IMR-90 (cell line): Measurements from ENCODE around the gene KCNMA1. TPM values are rescaled to one million over a fixed set of nuclear protein-coding genes. Genes with fewer than 3 reads are reported as not detected.
A peak's percentile ranks its signal among the peaks of the same experiment; 100 is the strongest.

Experiments
- ATAC-seq: fragments of 200-7000 bp; cut with Tn5 transposase; 2 replicates; pipeline ENCODE4 v1.9.1; 2020; ENCODE audit warnings: low read depth, mild to moderate bottlenecking, moderate library complexity
- BruUV-seq: library from RNA; stranded (reverse); fragments of 400-500 nt; replicated peaks from 2 replicates; lab custom pipeline; 2021; lab: Mats Ljungman, UMichigan
- CTCF ChIA-PET: fragments of 300-600 bp; formaldehyde crosslinking; extraction: SDS; loops from one replicate; lab custom pipeline; 2021; ENCODE audit warnings: antibody characterized with exemption; lab: Yijun Ruan, JAX
- POLR2A ChIA-PET: fragments of 300-600 bp; sonication (Branson Sonifier 250); formaldehyde crosslinking; loops from one replicate; lab custom pipeline; 2022; ENCODE audit warnings: antibody characterized with exemption; ENCODE audit not compliant: unreplicated experiment; lab: Charles Lee
- DNase-seq: peaks from one replicate; pipeline ENCODE4 v3.0.0; 2013
- H2AFZ ChIP-seq: replicated peaks from 2 replicates; pipeline ENCODE3; 2013; ENCODE audit warnings: low read length, mild to moderate bottlenecking; ENCODE audit not compliant: poor library complexity
- H2AK5ac ChIP-seq: 2 replicates; pipeline ENCODE4 v1.6.1; 2013; ENCODE audit warnings: low read depth, low read length, inconsistent platforms
- H2AK9ac ChIP-seq: replicated peaks from 2 replicates; pipeline ENCODE3; 2013; ENCODE audit warnings: mild to moderate bottlenecking, low read depth, low read length, moderate library complexity; ENCODE audit not compliant: poor library complexity
- H2BK120ac ChIP-seq: 2 replicates; pipeline ENCODE4 v1.6.1; 2013; ENCODE audit warnings: low read depth, low read length, inconsistent platforms
- H2BK15ac ChIP-seq: 3 replicates; pipeline ENCODE4 v1.6.1; 2013; ENCODE audit warnings: low read depth, low read length, inconsistent platforms
- H2BK20ac ChIP-seq: 2 replicates; pipeline ENCODE4 v1.6.1; 2013; ENCODE audit warnings: low read depth, mild to moderate bottlenecking, inconsistent platforms, low read length, moderate library complexity
- H2BK5ac ChIP-seq: 2 replicates; pipeline ENCODE4 v1.6.1; 2013; ENCODE audit warnings: mild to moderate bottlenecking, low read depth, low read length, inconsistent platforms; ENCODE audit not compliant: poor library complexity, severe bottlenecking
- H3K14ac ChIP-seq: replicated peaks from 2 replicates; pipeline ENCODE4 v1.6.1; 2013; ENCODE audit warnings: low read depth, low read length, inconsistent platforms
- H3K18ac ChIP-seq: 2 replicates; pipeline ENCODE4 v1.6.1; 2013; ENCODE audit warnings: low read depth, low read length, control low read depth
- H3K23ac ChIP-seq: 2 replicates; pipeline ENCODE4 v1.6.1; 2013; ENCODE audit warnings: low read depth, low read length, inconsistent platforms
- H3K27ac ChIP-seq: 2 replicates; pipeline ENCODE4 v1.5.1; 2013; ENCODE audit warnings: mild to moderate bottlenecking, control low read depth, low read length; ENCODE audit not compliant: insufficient read depth
- H3K27me3 ChIP-seq: 2 replicates; pipeline ENCODE4 v1.6.1; 2013; ENCODE audit warnings: low read length; ENCODE audit not compliant: control insufficient read depth, insufficient read depth
- H3K36me3 ChIP-seq: 2 replicates; pipeline ENCODE4 v1.6.1; 2013; ENCODE audit warnings: low read length, mixed read lengths; ENCODE audit not compliant: control insufficient read depth, insufficient read depth
- H3K4ac ChIP-seq: 2 replicates; pipeline ENCODE4 v1.6.1; 2013; ENCODE audit warnings: low read depth, low read length, inconsistent platforms
- H3K4me1 ChIP-seq: 2 replicates; pipeline ENCODE4 v1.6.1; 2013; ENCODE audit warnings: low read length, mixed read lengths; ENCODE audit not compliant: control insufficient read depth, insufficient read depth
- H3K4me2 ChIP-seq: 2 replicates; pipeline ENCODE4 v1.6.1; 2013; ENCODE audit warnings: low read depth, mild to moderate bottlenecking, control low read depth, low read length, moderate library complexity
- H3K4me3 ChIP-seq: 2 replicates; pipeline ENCODE4 v1.5.1; 2013; ENCODE audit warnings: low read depth, mild to moderate bottlenecking, control low read depth, low read length, moderate library complexity; ENCODE audit not compliant: insufficient read depth
- H3K56ac ChIP-seq: 2 replicates; pipeline ENCODE4 v1.6.1; 2013; ENCODE audit warnings: low read length, inconsistent platforms; ENCODE audit not compliant: insufficient read depth; ENCODE audit errors: extremely low read depth
- H3K79me1 ChIP-seq, 2 experiments: 2 replicates each; pipeline ENCODE4 v1.6.1; 2013; ENCODE audit warnings: low read length in 2 of 2, inconsistent platforms in 1 of 2, low read depth in 1 of 2
- H3K9ac ChIP-seq: 2 replicates; pipeline ENCODE4 v1.6.1; 2013; ENCODE audit warnings: low read depth, low read length, control low read depth
- H3K9me1 ChIP-seq: 2 replicates; pipeline ENCODE4 v1.6.1; 2013; ENCODE audit warnings: low read length, inconsistent platforms; ENCODE audit not compliant: insufficient read depth
- H3K9me3 ChIP-seq: 2 replicates; pipeline ENCODE4 v1.6.1; 2013; ENCODE audit warnings: low read length; ENCODE audit not compliant: control insufficient read depth, insufficient read depth
- H4K20me1 ChIP-seq: 2 replicates; pipeline ENCODE4 v1.6.1; 2013; ENCODE audit warnings: low read length, inconsistent platforms; ENCODE audit not compliant: insufficient read depth
- H4K5ac ChIP-seq: 2 replicates; pipeline ENCODE4 v1.6.1; 2013; ENCODE audit warnings: mild to moderate bottlenecking, low read depth, low read length, control low read depth
- H4K8ac ChIP-seq, 2 experiments: 2 replicates each; pipeline ENCODE4 v1.6.1; 2013; ENCODE audit warnings: low read depth in 2 of 2, low read length in 2 of 2, control low read depth in 1 of 2, inconsistent platforms in 1 of 2
- H4K91ac ChIP-seq: 2 replicates; pipeline ENCODE4 v1.6.1; 2013; ENCODE audit warnings: low read depth, low read length, inconsistent platforms; ENCODE audit not compliant: insufficient read depth
- BHLHE40 ChIP-seq: fragments of 150-350 bp; IDR thresholded peaks from 2 replicates; pipeline ENCODE4 v1.6.1; 2016; ENCODE audit warnings: mild to moderate bottlenecking, low read depth, low read length
- CEBPB ChIP-seq: IDR thresholded peaks from 2 replicates; pipeline ENCODE4 v1.6.1; 2012; ENCODE audit warnings: low read depth, low read length, improper control_type of control experiment
- CHD1 ChIP-seq: IDR thresholded peaks from 2 replicates; pipeline ENCODE4 v1.6.1; 2012; ENCODE audit warnings: low read depth, low read length, improper control_type of control experiment
- CTCF ChIP-seq: conservative IDR thresholded peaks from 2 replicates; pipeline ENCODE4 v1.5.1; 2012; ENCODE audit warnings: mild to moderate bottlenecking, low read depth, low read length, improper control_type of control experiment
- ELK1 ChIP-seq: fragments of 150-350 bp; IDR thresholded peaks from 2 replicates; pipeline ENCODE4 v1.6.1; 2016; ENCODE audit warnings: low read depth, mild to moderate bottlenecking, low read length, moderate library complexity, borderline replicate concordance
- MAFK ChIP-seq: IDR thresholded peaks from 2 replicates; pipeline ENCODE4 v1.6.1; 2012; ENCODE audit warnings: low read depth, low read length, improper control_type of control experiment
- MAZ ChIP-seq: IDR thresholded peaks from 2 replicates; pipeline ENCODE4 v1.6.1; 2012; ENCODE audit warnings: low read depth, mild to moderate bottlenecking, low read length, improper control_type of control experiment, moderate library complexity, borderline replicate concordance
- MXI1 ChIP-seq: IDR thresholded peaks from 2 replicates; pipeline ENCODE4 v1.6.1; 2012; ENCODE audit warnings: low read depth, mild to moderate bottlenecking, low read length, moderate library complexity, borderline replicate concordance
- NFE2L2 ChIP-seq: fragments of 150-350 bp; IDR thresholded peaks from 2 replicates; pipeline ENCODE4 v1.6.1; 2016; ENCODE audit warnings: low read depth, mild to moderate bottlenecking, low read length
- RAD21 ChIP-seq: IDR thresholded peaks from 2 replicates; pipeline ENCODE4 v1.6.1; 2012; ENCODE audit warnings: low read length, improper control_type of control experiment
- RCOR1 ChIP-seq: IDR thresholded peaks from 2 replicates; pipeline ENCODE4 v1.6.1; 2012; ENCODE audit warnings: mild to moderate bottlenecking, low read length, improper control_type of control experiment; ENCODE audit not compliant: insufficient replicate concordance
- RFX5 ChIP-seq: IDR thresholded peaks from 2 replicates; pipeline ENCODE4 v1.8.0; 2012; ENCODE audit warnings: low read depth, mild to moderate bottlenecking, low read length, moderate library complexity
- SMC3 ChIP-seq: fragments of 150-350 bp; IDR thresholded peaks from 2 replicates; pipeline ENCODE4 v1.6.1; 2016; ENCODE audit warnings: low read depth, mild to moderate bottlenecking, antibody characterized with exemption, low read length, moderate library complexity
- USF2 ChIP-seq: fragments of 150-350 bp; IDR thresholded peaks from 2 replicates; pipeline ENCODE4 v1.6.1; 2017; ENCODE audit warnings: mild to moderate bottlenecking, antibody characterized with exemption, low read length, low read depth
- WGBS, 2 experiments: methylation state at CpG; one replicate each; pipeline versions ENCODE4 v1.1.5 to v1.1.7; 2013; ENCODE audit warnings: missing lambda C conversion rate in 2 of 2; ENCODE audit not compliant: insufficient read length in 1 of 2; ENCODE audit errors: extremely low coverage in 2 of 2; 5-methylcytosine and 5-hydroxymethylcytosine counted together
- dilution Hi-C: fragments of 300-500 bp; cut with HindIII; formaldehyde crosslinking; loops from one replicate; pipeline ENCODE4 v1.14.3; 2018; ENCODE audit warnings: low sequenced_read_pairs; ENCODE audit not compliant: unreplicated experiment
- in situ Hi-C: fragments of 300-500 bp; cut with MboI; formaldehyde crosslinking; loops from 3 replicates; pipeline ENCODE4 v1.14.3; 2019; ENCODE audit warnings: low sequenced_read_pairs, inconsistent platforms, mixed read lengths
- intact Hi-C: fragments of 100-400 bp; cut with micrococcal nuclease; formaldehyde crosslinking; loops from 2 replicates; pipeline ENCODE4 v1.10.0; 2022
- polyA plus RNA-seq, 3 experiments: library from polyadenylated mRNA; depleted of rRNA; stranded (reverse); fragments of >200 nt; gene quantifications; 2 replicates each; pipeline ENCODE4 v1.2.3, GENCODE V29; 2012; ENCODE audit warnings: low replicate concordance in 1 of 3
- total RNA-seq: library from RNA; depleted of rRNA; stranded (reverse); fragments of >200 nt; gene quantifications from 2 replicates; pipeline ENCODE4 v1.2.3, GENCODE V29; 2012

Gene KCNMA1
- total and polyA plus RNA-seq, 2 of the 4 experiments (the other 2 are of a cell fraction) = 25.6 to 29.6 TPM

GRCh38 chr10:77405771-77406241 lies 231.8 kb downstream of the KCNMA1 start (continued):
- peak; percentile 87 for TF ChIP-seq USF2

- POLR2A ChIA-PET = no interaction called here
- no peak for TF ChIP-seq SMC3
- no peak for TF ChIP-seq BHLHE40
- no peak for TF ChIP-seq NFE2L2
- no peak for TF ChIP-seq MAFK
- no peak for TF ChIP-seq CHD1
- no peak for TF ChIP-seq RFX5
- TF ChIP-seq CTCF = no peak
- no peak for TF ChIP-seq RAD21
- TF ChIP-seq MXI1 = no peak
- TF ChIP-seq MAZ = no peak
- TF ChIP-seq CEBPB = no peak
- TF ChIP-seq RCOR1 = no peak
- TF ChIP-seq ELK1 = no peak
Observed at GRCh38 chr10:77404810-77405209, 232.8 kb downstream of the KCNMA1 start.

More at GRCh38 chr10:77404810-77405209, 232.8 kb downstream of the KCNMA1 start:
- Histone ChIP-seq H4K5ac (no peak overlapping the region), H2BK120ac (peak overlapping the region; percentile 1; the same call in 1 of the 2 replicates), H3K56ac (no peak overlapping the region), H4K20me1 (no peaks in the 10 kb centered on the region), H3K9me1 (peaks cover 14% of the 10 kb centered on the region), H3K4me2 (no peak overlapping the region), H3K9me3 (no peaks in the 10 kb centered on the region), H2AFZ (no peak overlapping the region), H2BK15ac (no peak overlapping the region; the same call in 2 of the 3 replicates), H2AK5ac (no peak overlapping the region), H2AK9ac (no peak overlapping the region), H3K18ac (no peak overlapping the region), H3K79me1 (0 out of 4 replicates have a peak, but pooled peaks cover 0 to under 1% of the 10 kb centered on the region in 2 experiments), H2BK5ac (no peak overlapping the region), H3K27ac (no peak overlapping the region), H3K36me3 (no peaks in the 10 kb centered on the region), H4K91ac (no peak overlapping the region), H3K9ac (no peak overlapping the region), H3K4me1 (peaks cover 12% of the 10 kb centered on the region), H3K23ac (no peak overlapping the region), H3K27me3 (no peaks in the 10 kb centered on the region), H3K14ac (no peak overlapping the region), H3K4ac (no peak overlapping the region; the same call in 1 of the 2 replicates), H2BK20ac (no peak overlapping the region), H4K8ac (no peak overlapping the region), H3K4me3 (no peak overlapping the region)
- ATAC-seq (no peak), DNase-seq (no peak)
- WGBS, 2 experiments = no CpG with 5 or more reads among the region's 3 CpGs
- dilution Hi-C loops = no loop called here
- in situ Hi-C loops = no loop called here
- BruUV-seq = no TSS peak
- intact Hi-C loops = no loop called here
- CTCF ChIA-PET = no interaction called here
